Vagina (tissue), 2 donors: ENCODE measurements around the gene PDE3A. TPM values are rescaled to one million over a fixed set of nuclear protein-coding genes. Genes with fewer than 3 reads are reported as not detected.

Experiments
- DNase-seq, 2 donors: peaks; one replicate each; pipeline ENCODE4 v3.0.0-alpha.2; 2017; ENCODE audit errors: extremely low spot score in 2 of 2
- H3K27ac ChIP-seq: fragments of 200-600 bp; sonication (generic); one replicate; pipeline ENCODE4 v1.5.1; 2019
- H3K27me3 ChIP-seq: fragments of 200-600 bp; sonication (generic); one replicate; pipeline ENCODE4 v1.5.1; 2019
- H3K36me3 ChIP-seq, 2 donors: fragments of 200-600 bp; sonication (generic); one replicate each; pipeline ENCODE4 v1.5.1; 2017 to 2019
- H3K4me1 ChIP-seq: fragments of 200-600 bp; sonication (generic); one replicate; pipeline ENCODE4 v1.5.1; 2019
- H3K4me3 ChIP-seq, 2 donors: fragments of 200-600 bp; sonication (generic); 1 replicate in 1 of 2; 2 replicates in 1 of 2; pipeline ENCODE4 v1.5.1; 2016 to 2019
- H3K9me3 ChIP-seq: fragments of 200-600 bp; sonication (generic); one replicate; pipeline ENCODE4 v1.5.1; 2019
- CTCF ChIP-seq, 3 experiments: fragments of 450-650 bp in 2 of 3; fragments of 200-600 bp in 1 of 3; sonication (generic) in 1 of 3; IDR thresholded peaks; one replicate each; pipeline ENCODE4 v1.5.1; 2017 to 2019; ENCODE audit warnings: antibody characterized with exemption in 3 of 3, mild to moderate bottlenecking in 2 of 3, moderate library complexity in 2 of 3
- POLR2A ChIP-seq, 2 donors: fragments of 450-650 bp; IDR thresholded peaks; one replicate each; pipeline ENCODE4 v1.6.1; 2017; ENCODE audit warnings: antibody characterized with exemption in 2 of 2, mild to moderate bottlenecking in 2 of 2, moderate library complexity in 2 of 2
- POLR2AphosphoS5 ChIP-seq, 2 donors: sonication (generic); formaldehyde crosslinking; IDR thresholded peaks; one replicate each; pipeline ENCODE4 v1.9.0; 2017; ENCODE audit warnings: antibody characterized with exemption in 2 of 2, mild to moderate bottlenecking in 2 of 2, low read depth in 1 of 2; ENCODE audit not compliant: insufficient read depth in 1 of 2
- intact Hi-C: fragments of 100-400 bp; cut with DNase I; formaldehyde crosslinking; loops from one replicate; pipeline ENCODE4 v1.15.1; 2023
- total RNA-seq: library from RNA; depleted of rRNA; stranded (reverse); fragments of >200 nt; gene quantifications from one replicate; pipeline ENCODE4 v1.2.3, GENCODE V29; 2016

Gene PDE3A
- total RNA-seq, 1 donor from 2014 or later: 9.6 TPM

GRCh38 chr12:20475542-20475941 lies 107.2 kb downstream of the PDE3A start:
- intact Hi-C loops: no loop called here
- Histone ChIP-seq H3K4me3 (no peak overlapping the region), H3K9me3 (no peaks in the 10 kb centered on the region), H3K27me3 (no peaks in the 10 kb centered on the region), H3K4me1 (no peaks in the 10 kb centered on the region), H3K27ac (no peak overlapping the region), H3K36me3 (no peaks in the 10 kb centered on the region)
- TF ChIP-seq POLR2A (IDR thresholded peaks at IDR 0.05) (no peak), POLR2AphosphoS5 (IDR thresholded peaks at IDR 0.05; ENCODE audit: insufficient read depth in 1 of 2, low read depth in 1 of 2) (no peak), CTCF (IDR thresholded peaks at IDR 0.05) (no peak)
- DNase-seq: no peak

DNA sequence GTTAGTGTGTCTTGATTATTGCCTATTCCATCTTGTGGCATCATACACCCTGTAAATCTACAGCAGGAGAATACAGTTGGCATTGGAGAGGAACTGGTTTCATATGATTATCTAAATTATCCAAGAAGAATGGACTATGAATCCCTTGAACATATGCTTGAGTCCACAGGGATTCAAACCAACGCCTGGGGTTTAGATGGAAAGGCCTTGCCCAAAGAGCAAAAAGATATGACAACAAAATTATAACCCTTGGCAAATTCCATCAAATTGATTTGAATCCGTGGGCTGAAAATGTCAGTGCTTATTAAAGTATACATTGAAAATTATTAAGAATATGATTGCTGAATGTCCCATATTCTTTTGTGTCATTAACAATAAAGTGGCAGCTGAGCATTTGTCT lies 108.2 kb downstream of the PDE3A start:
- Histone ChIP-seq H3K4me3 (no peak overlapping the region), H3K4me1 (no peaks in the 10 kb centered on the region), H3K9me3 (no peaks in the 10 kb centered on the region), H3K36me3 (no peaks in the 10 kb centered on the region), H3K27me3 (no peaks in the 10 kb centered on the region), H3K27ac (no peak overlapping the region)
- TF ChIP-seq CTCF (IDR thresholded peaks at IDR 0.05): no peak
- intact Hi-C loops: no loop called here
- DNase-seq: no peak

GRCh38 chr12:20477255-20477654 lies 108.9 kb downstream of the PDE3A start:
- no peak overlapping the region for H3K4me3 ChIP-seq
- no peak for DNase-seq
- H3K27ac ChIP-seq: no peak overlapping the region
- no peaks in the 10 kb centered on the region for H3K4me1 ChIP-seq
- no peaks in the 10 kb centered on the region for H3K9me3 ChIP-seq
- H3K27me3 ChIP-seq: no peaks in the 10 kb centered on the region
- intact Hi-C loops: no loop called here
- no peaks in the 10 kb centered on the region for H3K36me3 ChIP-seq
- TF ChIP-seq CTCF (IDR thresholded peaks at IDR 0.05): no peak

DNA sequence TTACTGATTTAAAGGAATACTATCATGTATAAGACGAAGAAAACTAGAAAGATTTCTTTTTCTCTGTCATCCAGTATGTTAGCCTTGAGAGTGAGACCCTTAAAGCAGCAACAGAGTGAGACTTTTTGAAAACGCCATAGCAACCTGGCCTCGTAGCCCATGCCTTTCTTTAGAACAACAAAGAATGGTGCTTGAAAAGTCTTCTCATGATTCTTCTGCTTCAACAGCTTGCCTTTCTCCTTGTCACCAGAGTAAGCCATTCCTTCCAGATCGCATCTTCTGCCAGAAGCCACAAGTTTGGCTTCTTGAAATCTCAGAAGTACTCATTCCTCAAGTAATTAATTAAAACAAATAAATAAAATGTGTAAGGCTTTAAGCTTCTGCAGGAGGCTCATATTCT lies 109.3 kb downstream of the PDE3A start:
- TF ChIP-seq POLR2A (IDR thresholded peaks at IDR 0.05): no peak
- Histone ChIP-seq H3K4me1 (no peaks in the 10 kb centered on the region), H3K36me3 (no peaks in the 10 kb centered on the region), H3K4me3 (no peak overlapping the region), H3K27me3 (no peaks in the 10 kb centered on the region), H3K27ac (no peak overlapping the region), H3K9me3 (no peaks in the 10 kb centered on the region)
- DNase-seq: no peak
- intact Hi-C loops: no loop called here

- TF ChIP-seq POLR2AphosphoS5 (IDR thresholded peaks at IDR 0.05; ENCODE audit: insufficient read depth in 1 of 2, low read depth in 1 of 2) (no peak), CTCF (IDR thresholded peaks at IDR 0.05) (no peak)
- intact Hi-C loops: no loop called here
- no peak overlapping the region for H3K4me3 ChIP-seq
- H3K36me3 ChIP-seq: no peaks in the 10 kb centered on the region
- H3K9me3 ChIP-seq: no peaks in the 10 kb centered on the region
- peaks cover 5% of the 10 kb centered on the region for H3K4me1 ChIP-seq
- DNase-seq: no peak
- H3K27me3 ChIP-seq: no peaks in the 10 kb centered on the region
- no peak overlapping the region for H3K27ac ChIP-seq
Observed at GRCh38 chr12:20482491-20483054, 114.2 kb downstream of the PDE3A start.

DNA sequence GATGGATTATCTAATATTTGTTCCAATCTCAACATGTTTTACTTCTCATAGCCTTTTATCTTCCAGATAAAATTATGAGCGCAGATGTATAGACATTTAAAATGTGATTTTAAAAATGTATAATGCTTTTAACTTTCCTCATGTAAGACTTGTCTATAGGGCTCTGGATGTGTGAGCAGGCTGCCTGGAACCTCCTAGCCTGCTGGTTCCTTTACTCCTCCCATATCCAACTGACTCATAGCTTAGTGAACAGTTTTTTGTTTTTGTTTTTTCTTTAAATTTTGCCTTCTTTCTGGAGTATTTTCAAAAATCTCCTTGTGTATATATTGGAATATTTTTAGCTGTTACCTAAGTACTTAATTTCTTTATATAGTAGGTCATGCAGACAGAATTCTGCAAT lies 115.4 kb downstream of the PDE3A start:
- Histone ChIP-seq H3K36me3 (no peaks in the 10 kb centered on the region), H3K4me1 (peaks cover 5% of the 10 kb centered on the region), H3K4me3 (no peak overlapping the region), H3K9me3 (no peaks in the 10 kb centered on the region), H3K27me3 (no peaks in the 10 kb centered on the region), H3K27ac (no peak overlapping the region)
- intact Hi-C loops: no loop called here
- DNase-seq: no peak
- TF ChIP-seq CTCF (IDR thresholded peaks at IDR 0.05) (no peak), POLR2A (IDR thresholded peaks at IDR 0.05) (no peak), POLR2AphosphoS5 (IDR thresholded peaks at IDR 0.05; ENCODE audit: insufficient read depth in 1 of 2, low read depth in 1 of 2) (no peak)
